Stimulated activated CD8-positive, alpha-beta memory T cell treated with anti-CD3 and anti-CD28 coated beads, Interleukin-4, amount 100 ng/mL, for 48 hours (primary cell): Measurements from ENCODE around the gene ANK3.
"Not testable (repeated sequence)": the region's sequence is repeated elsewhere in the genome, so short reads cannot be mapped to it uniquely, and the experiment has no call there.

Source experiments
- DNase-seq: peaks from one replicate; pipeline ENCODE4 v3.0.0-alpha.2; 2020

The ANK3 gene

GRCh38 chr10:60299961-60300883, 89.5 kb downstream of the ANK3 start:
- no peak for DNase-seq

- DNase-seq, result no peak
Measured at GRCh38 chr10:60299390-60299778, 90.3 kb downstream of the ANK3 start.

GRCh38 chr10:60298408-60299389, 91.0 kb downstream of the ANK3 start:
- DNase-seq, result no peak

GRCh38 chr10:60296073-60296472, 93.6 kb downstream of the ANK3 start:
- DNase-seq, result no peak

GRCh38 chr10:60295028-60295937, 94.4 kb downstream of the ANK3 start:
- no peak for DNase-seq

- DNase-seq, result no peak
Measured at GRCh38 chr10:60293581-60294175, 96.0 kb downstream of the ANK3 start.

GRCh38 chr10:60292998-60293397, 96.7 kb downstream of the ANK3 start:
- DNase-seq, result no peak

- DNase-seq, result not testable (repeated sequence)
Measured at GRCh38 chr10:60292536-60292935, 97.1 kb downstream of the ANK3 start.

- no peak for DNase-seq
Measured at GRCh38 chr10:60291344-60291930, 98.2 kb downstream of the ANK3 start.

- no peak for DNase-seq
Measured at GRCh38 chr10:60290558-60290957, 99.1 kb downstream of the ANK3 start.

GRCh38 chr10:60289800-60290199, 99.9 kb downstream of the ANK3 start:
- no peak for DNase-seq

- no peak for DNase-seq
Measured at GRCh38 chr10:60288256-60288655, 101.4 kb downstream of the ANK3 start.

GRCh38 chr10:60286559-60286958, 103.1 kb downstream of the ANK3 start:
- no peak for DNase-seq

GRCh38 chr10:60283397-60283796, 106.3 kb downstream of the ANK3 start:
- DNase-seq, result no peak

- no peak for DNase-seq
Measured at GRCh38 chr10:60282771-60283353, 106.8 kb downstream of the ANK3 start.

- DNase-seq, result no peak
Measured at GRCh38 chr10:60281792-60282353, 107.8 kb downstream of the ANK3 start.

GRCh38 chr10:60281331-60281730, 108.3 kb downstream of the ANK3 start:
- DNase-seq, result no peak

- DNase-seq, result no peak
Measured at GRCh38 chr10:60280475-60280874, 109.2 kb downstream of the ANK3 start.

GRCh38 chr10:60277656-60278055, 112.0 kb downstream of the ANK3 start:
- DNase-seq, result no peak

GRCh38 chr10:60276232-60276631, 113.4 kb downstream of the ANK3 start:
- no peak for DNase-seq
